Measurements from ENCODE around the gene STIMATE.

DNA sequence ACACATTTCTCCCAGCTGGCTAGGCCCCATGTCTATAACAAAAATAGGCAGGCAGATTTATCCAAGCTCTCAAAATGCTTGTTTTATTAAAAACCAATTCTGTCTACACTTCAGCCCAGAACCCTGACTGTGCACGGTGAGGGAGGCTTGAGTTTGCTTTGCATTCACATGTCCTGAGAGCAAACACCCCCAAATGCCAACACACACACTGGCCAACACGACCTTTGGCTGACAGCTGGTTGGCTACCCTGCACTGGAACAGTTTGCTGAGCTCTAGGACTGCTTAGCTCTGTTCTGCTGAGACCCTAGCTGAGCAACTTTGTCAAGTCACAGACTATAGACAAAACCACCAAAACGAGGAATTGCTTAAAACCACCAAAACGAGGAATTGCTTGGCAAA is 3.6 kb downstream of the STIMATE start:
- TF ChIP-seq, protein P1, sequence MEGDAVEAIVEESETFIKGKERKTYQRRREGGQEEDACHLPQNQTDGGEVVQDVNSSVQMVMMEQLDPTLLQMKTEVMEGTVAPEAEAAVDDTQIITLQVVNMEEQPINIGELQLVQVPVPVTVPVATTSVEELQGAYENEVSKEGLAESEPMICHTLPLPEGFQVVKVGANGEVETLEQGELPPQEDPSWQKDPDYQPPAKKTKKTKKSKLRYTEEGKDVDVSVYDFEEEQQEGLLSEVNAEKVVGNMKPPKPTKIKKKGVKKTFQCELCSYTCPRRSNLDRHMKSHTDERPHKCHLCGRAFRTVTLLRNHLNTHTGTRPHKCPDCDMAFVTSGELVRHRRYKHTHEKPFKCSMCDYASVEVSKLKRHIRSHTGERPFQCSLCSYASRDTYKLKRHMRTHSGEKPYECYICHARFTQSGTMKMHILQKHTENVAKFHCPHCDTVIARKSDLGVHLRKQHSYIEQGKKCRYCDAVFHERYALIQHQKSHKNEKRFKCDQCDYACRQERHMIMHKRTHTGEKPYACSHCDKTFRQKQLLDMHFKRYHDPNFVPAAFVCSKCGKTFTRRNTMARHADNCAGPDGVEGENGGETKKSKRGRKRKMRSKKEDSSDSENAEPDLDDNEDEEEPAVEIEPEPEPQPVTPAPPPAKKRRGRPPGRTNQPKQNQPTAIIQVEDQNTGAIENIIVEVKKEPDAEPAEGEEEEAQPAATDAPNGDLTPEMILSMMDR (IDR thresholded peaks at IDR 0.05; ENCODE audit: insufficient read depth, low read depth, low read length), result no peak
- TF ChIP-seq EZH2 (IDR thresholded peaks at IDR 0.05; ENCODE audit: insufficient read depth, low read length), result no peak
